T-helper 1 cell treated with Interleukin-12 subunit alpha and Interleukin-12 subunit beta and Interleukin-4 antibody, amounts not matched to agents 30 ng/mL and 1 ng/mL, for 36 hours (primary cell): ENCODE measurements around the gene C1orf159. TPM values are rescaled to one million over a fixed set of nuclear protein-coding genes. Genes with fewer than 3 reads are reported as not detected.
"Not testable (repeated sequence)": the region's sequence is repeated elsewhere in the genome, so short reads cannot be mapped to it uniquely, and the experiment has no call there.

ENCODE experiments used
- intact Hi-C: fragments of 100-400 bp; cut with micrococcal nuclease; formaldehyde crosslinking; loops from one replicate; pipeline ENCODE4 v1.15.1; 2024
- total RNA-seq: library from RNA; stranded (reverse); gene quantifications from 2 replicates; pipeline ENCODE4 v1.2.3, GENCODE V29; 2022

Gene C1orf159
- total RNA-seq, 1 donor from 2014 or later: 22.9 TPM

- intact Hi-C loops: not testable (repeated sequence)
These were observed 19.8 kb downstream of the C1orf159 start for GRCh38 chr1:1096136-1096535.

- intact Hi-C loops: no loop called here
These were observed 20.9 kb downstream of the C1orf159 start for GRCh38 chr1:1094981-1095380.

GRCh38 chr1:1093610-1093943 lies 22.3 kb downstream of the C1orf159 start:
- intact Hi-C loops: no loop called here

DNA sequence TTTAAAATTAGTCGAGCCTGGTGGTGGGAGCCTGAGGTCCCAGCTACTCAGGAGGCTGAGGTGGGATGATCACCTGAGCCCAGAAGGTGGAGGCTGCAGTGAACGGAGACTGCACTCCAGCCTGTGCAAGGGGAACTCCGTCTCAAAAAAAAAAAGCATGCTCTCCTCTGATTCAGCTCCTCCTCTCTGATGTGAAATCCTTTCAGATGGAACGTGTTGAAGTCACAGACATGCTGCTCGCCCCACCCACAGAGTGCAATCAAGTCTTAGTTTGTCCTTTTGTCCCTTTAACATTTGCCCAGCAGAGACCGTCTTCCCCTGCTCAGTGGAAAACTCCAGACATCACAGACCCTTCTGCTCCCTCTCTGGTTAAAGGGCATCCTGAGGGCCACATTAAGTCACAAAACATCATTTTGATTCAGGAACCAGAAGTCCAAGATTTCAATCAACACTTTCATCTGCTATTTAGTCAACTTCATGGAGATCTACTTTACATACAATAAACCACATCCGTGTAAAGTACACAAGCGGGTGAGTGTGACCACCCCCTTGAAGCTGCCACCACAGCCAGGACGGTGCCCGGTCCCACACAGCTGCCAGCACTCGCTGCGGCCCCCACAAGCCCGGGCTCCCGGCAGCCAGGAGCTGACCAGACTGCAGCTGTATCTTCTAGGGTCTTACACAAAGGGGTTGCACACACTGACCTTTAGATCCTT lies 22.8 kb downstream of the C1orf159 start:
- intact Hi-C loops: no loop called here

- intact Hi-C loops: no loop called here
These were observed 23.6 kb downstream of the C1orf159 start for GRCh38 chr1:1092149-1092855.

DNA sequence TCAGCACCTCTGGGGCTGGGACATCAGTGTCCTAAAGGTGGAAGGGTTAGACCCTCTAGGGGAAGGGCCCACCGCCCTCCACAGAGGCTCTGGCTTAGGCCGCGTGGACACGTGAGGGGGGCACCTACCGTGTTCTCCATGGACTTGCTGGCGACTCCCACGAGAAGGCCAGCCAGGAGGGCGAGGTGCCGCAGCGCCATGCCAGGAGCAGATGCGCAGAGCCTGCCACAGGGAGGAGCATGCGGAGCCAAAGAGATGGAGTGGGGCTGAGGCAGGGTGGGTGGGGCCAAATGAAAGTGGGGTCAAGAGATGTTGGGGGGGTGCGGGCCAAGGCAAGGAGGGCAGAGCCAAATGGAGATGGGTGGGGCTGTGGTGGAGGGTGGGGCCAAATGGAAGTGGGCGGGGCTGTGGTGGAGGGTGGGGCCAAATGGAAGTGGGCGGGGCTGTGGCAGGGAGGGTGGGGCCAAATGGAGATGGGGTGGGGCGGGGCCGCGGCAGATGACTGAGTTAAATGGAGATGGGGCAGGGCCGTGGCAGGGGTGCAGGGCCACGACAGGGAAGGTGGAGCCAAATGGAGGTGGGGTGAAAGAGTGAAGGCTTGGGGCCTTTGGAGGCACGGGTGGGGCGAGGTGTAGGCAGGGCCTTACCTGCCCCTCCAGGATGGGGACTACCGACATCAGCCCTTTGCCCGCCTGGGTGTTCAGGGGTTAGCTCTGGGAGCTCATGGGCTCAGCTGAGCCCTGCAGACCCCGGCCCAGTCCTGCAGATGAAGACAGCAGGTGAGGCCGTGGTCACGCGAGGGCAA lies 24.3 kb downstream of the C1orf159 start:
- intact Hi-C loops: loop anchor here (1.0 kb wide), 1 partner anchor 32 kb away; no protein-coding TSS in a partner anchor

GRCh38 chr1:1090424-1091343 lies 25.2 kb downstream of the C1orf159 start:
- intact Hi-C loops: loop anchor here (1.0 kb wide), 1 partner anchor 31 kb away; no protein-coding TSS in a partner anchor

DNA sequence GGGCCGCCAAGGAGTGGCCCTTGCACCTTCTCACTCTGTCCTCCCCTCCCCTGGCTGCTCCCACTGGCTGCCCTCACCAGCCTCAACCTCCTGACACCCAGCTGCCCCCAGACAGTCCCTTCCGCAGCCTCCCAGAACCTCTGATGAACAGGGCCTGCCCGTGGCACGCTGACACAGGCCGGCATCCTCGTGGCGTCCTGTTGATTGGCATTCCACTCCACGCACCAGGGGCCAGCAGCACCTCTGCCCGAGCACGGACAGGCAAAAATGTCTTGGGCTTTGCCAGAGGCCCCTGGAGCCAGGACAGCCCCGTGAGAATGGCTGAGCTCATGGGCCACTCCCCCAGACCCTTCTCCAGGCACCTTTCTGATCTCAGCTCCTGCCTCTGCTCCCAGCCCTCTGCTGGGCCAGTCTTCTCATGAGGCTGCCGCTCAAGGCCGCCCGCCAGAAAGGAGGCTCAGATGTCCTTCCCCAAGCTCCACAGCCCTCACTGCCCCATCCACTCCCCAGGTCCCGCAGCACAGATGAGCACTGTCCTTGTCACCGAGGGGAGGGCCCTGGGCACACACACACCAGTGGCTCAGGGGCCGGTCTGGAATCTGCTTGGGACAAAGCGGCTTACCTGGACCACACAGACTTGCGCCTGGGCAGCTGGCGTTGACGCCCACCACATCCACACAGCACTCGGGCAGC lies 26.0 kb downstream of the C1orf159 start:
- intact Hi-C loops: no loop called here

DNA sequence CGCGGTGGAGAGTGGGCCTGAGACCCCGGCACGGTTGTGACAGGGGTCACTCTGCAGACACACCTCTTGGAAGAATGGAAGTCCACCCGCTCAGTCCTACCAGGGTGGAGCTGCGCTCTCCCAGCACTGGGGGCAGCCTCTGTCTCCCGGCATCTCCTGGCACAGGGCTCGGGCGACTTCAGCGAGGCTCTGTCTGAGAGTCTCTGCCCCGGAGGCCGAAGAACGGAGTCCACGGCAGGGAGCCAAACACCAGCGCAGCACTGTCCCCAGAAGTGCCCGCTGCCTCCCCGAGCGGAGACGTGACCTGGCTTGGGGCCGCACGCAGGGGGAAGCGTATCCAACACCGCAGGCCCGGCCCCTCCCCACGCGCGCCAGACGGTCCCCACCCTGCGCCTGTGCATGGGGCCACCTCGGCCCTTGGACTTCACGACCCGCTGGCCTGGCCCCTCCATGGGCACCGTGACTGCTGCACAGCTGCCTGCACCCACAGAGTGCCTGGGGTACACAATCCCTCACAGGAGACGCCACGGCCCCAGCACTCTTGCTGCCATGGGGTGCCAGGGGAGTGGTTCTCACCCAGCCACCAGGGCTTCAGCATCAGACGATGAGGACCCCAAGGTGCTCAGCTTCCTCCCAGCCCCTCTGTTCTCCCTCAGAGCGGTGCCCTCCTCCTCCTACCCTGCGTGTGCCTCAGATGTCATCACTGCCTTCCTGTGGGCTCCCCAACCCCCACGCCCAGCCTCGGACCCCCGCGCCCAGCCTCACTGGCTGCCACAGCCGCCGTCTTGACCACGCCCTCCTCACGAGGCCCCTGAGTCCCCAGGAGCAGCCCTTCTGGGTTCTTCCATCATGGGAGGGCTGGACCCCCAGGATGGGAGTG lies 26.8 kb downstream of the C1orf159 start:
- intact Hi-C loops: no loop called here

DNA sequence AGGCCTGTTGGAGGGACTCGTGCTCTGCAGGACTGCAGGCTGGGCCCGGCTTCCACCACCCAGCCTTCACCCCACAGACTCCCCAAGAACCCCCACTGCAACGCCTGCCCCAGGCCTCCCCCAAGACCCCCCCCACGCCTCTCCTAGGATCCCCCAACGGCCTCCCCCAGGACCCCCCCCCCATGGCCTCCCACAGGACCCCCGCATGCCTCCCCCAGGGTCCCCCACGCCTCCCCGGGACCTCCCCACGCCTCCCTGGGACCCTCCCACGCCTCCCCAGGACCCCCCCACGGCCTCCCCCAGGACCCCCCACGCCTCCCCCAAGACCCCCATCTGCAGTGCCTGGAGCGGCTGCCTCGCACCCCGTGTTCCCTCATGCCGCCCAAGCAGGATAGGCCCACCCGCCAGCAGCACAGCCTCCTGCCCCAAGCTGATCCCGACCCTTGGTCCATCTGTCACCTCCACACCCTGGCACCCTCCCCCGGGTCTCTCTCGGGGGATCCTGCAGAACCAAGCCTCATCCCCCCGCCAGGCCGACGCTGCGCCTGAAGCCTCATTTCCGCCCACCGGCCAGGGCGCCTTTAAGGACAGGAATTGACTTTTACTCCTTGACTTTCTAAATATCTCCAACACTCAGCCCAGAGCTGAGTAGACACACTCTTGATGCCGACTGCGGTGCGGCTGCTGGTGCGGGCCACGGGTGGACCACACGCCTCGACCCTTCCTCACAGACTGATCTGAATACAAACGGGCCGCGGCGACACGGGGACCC lies 27.7 kb downstream of the C1orf159 start:
- intact Hi-C loops: no loop called here

- intact Hi-C loops: no loop called here
These were observed 28.4 kb downstream of the C1orf159 start for GRCh38 chr1:1087351-1088028.

- intact Hi-C loops: no loop called here
These were observed 29.0 kb downstream of the C1orf159 start for GRCh38 chr1:1086911-1087341.

GRCh38 chr1:1085911-1086841 lies 29.7 kb downstream of the C1orf159 start:
- intact Hi-C loops: no loop called here

DNA sequence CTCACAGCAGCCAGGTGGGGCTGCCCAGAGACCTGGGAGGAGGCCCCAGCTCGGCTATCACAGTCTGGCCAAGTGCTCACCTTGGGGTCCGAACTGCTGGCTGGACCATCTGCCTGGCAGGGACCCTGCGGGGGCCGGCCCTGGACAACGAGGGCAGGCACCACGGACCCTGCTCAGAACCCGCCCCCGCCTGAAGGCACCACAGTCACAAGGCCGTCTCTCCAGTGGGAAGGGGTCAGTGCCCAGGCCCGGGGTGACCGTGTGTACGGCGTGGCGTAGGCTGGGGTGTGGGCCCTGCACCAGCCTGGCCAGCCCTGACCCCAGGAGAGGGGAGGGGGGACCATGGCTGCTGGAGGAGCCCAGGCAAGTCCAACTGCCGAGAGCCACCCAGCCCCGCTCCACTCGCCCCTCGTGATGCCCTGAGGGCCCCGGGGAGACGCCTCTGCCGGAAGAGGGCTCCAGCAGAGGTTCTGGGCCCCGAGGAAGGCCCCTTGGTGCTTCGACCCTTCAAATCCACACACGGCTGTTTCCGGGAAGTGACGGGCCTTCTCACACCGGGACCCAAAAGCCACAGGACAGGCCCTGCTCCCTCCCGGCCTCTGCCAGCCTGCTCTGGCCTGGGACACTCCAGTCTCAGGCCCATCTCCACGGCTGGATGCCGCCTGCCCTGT lies 30.6 kb downstream of the C1orf159 start:
- intact Hi-C loops: no loop called here

DNA sequence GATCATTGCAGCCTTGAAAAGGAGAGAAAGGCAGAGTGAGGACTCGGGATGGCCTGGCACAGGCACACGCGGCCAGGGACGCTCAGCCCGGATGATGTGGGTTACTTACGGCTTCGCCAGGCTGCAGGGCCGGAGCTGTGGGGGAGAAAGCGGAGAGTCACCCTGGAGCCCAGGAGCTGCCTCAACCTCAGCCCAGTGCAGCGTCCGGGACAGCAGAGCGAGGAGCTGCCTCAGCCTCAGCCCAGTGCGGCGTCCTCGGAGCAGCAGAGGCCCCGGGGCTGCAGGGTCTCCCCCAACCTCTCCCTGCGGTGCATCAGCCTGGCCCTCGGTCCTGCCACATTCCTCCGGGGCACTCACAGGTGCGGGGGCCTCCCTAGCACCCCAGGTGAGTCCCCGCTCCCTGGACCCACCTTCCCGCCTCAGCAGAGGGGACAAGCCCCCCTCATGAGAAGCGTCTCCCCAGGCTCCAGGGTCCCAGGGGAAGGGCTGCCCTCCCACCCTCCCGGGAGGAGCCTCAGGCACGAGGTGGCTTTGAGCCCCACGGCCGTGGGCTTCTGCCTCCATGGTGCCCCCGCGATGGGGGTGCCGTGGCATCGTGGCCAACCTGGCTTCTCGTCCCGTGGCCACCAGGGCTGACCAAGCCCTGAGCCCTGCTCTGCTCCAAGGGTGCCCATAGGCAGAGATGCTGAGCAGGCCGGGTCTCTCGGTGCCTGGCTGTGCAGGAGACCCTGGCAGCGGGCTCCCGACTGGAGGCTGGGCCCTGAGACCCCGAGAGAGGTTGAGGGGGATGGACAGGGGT lies 31.3 kb downstream of the C1orf159 start:
- intact Hi-C loops: no loop called here
